Esophagus muscularis mucosa (tissue), 4 donors: ENCODE results near the gene SEC14L2. TPM values are rescaled to one million over a fixed set of nuclear protein-coding genes. Genes with fewer than 3 reads are reported as not detected.

ENCODE experiments used
- DNase-seq: peaks from one replicate; pipeline ENCODE4 v3.0.0-alpha.2; 2017; ENCODE audit errors: extremely low spot score
- H3K27ac ChIP-seq, 4 donors: fragments of 200-600 bp; sonication (generic); replicated peaks in 1 of 4; 1 replicate in 3 of 4; 2 replicates in 1 of 4; pipeline ENCODE4 v1.5.1; 2016 to 2019; ENCODE audit warnings: mild to moderate bottlenecking in 1 of 4
- H3K27me3 ChIP-seq, 4 donors: fragments of 200-600 bp; sonication (generic); one replicate each; pipeline versions ENCODE4 v1.5.1 to v1.6.0; 2016 to 2019
- H3K36me3 ChIP-seq, 4 donors: fragments of 200-600 bp; sonication (generic); one replicate each; pipeline ENCODE4 v1.5.1; 2016 to 2019
- H3K4me1 ChIP-seq, 4 donors: fragments of 200-600 bp; sonication (generic); one replicate each; pipeline ENCODE4 v1.5.1; 2016 to 2019
- H3K4me3 ChIP-seq, 4 donors: fragments of 200-600 bp; sonication (generic); 1 replicate in 2 of 4; 2 replicates in 2 of 4; pipeline ENCODE4 v1.5.1; 2016 to 2019; ENCODE audit warnings: mild to moderate bottlenecking in 4 of 4, moderate library complexity in 1 of 4
- H3K9me3 ChIP-seq, 4 donors: fragments of 200-600 bp; sonication (generic); 1 replicate in 3 of 4; 2 replicates in 1 of 4; pipeline ENCODE4 v1.5.1; 2016 to 2019
- CTCF ChIP-seq, 3 experiments: fragments of 200-600 bp in 2 of 3; fragments of 450-650 bp in 1 of 3; sonication (generic) in 2 of 3; IDR thresholded peaks; one replicate each; pipeline ENCODE4 v1.5.1; 2017 to 2019; ENCODE audit warnings: antibody characterized with exemption in 3 of 3, mild to moderate bottlenecking in 2 of 3, moderate library complexity in 1 of 3
- EP300 ChIP-seq: sonication (generic); formaldehyde crosslinking; IDR thresholded peaks from one replicate; pipeline ENCODE4 v1.6.1; 2017; ENCODE audit warnings: antibody characterized with exemption
- POLR2A ChIP-seq: fragments of 450-650 bp; IDR thresholded peaks from one replicate; pipeline ENCODE4 v1.6.1; 2017; ENCODE audit warnings: antibody characterized with exemption, moderate library complexity, mild to moderate bottlenecking, low read depth
- POLR2AphosphoS5 ChIP-seq, 2 donors: sonication (generic); formaldehyde crosslinking; IDR thresholded peaks; one replicate each; pipeline ENCODE4 v1.6.1; 2017; ENCODE audit warnings: antibody characterized with exemption in 2 of 2
- WGBS: methylation state at CpG from one replicate; pipeline ENCODE4 v1.1.5; 2018; 5-methylcytosine and 5-hydroxymethylcytosine counted together
- intact Hi-C: fragments of 100-400 bp; cut with DNase I; formaldehyde crosslinking; loops from one replicate; pipeline ENCODE4 v1.15.1; 2023
- total RNA-seq, 4 donors: library from RNA; depleted of rRNA; stranded (reverse); fragments of >200 nt; gene quantifications; one replicate each; pipeline versions ENCODE4 v1.1.0 to v1.2.1, GENCODE V29; 2016

SEC14L2 gene
- total RNA-seq, 4 donors from 2014 or later = 3.3 to 16.7 (median 8.5) TPM

- Histone ChIP-seq H3K4me3 (no peak overlapping the region), H3K36me3 (no peaks in the 10 kb centered on the region), H3K4me1 (peaks cover 24 to 34% (median 33%) of the 10 kb centered on the region in 4 donors), H3K9me3 (no peaks in the 10 kb centered on the region), H3K27ac (no peak overlapping the region), H3K27me3 (no peaks in the 10 kb centered on the region)
- intact Hi-C loops = loop anchor here (5.0 kb wide), 1 partner anchor 36 kb away; no protein-coding TSS in a partner anchor
- 100% methylated on average over 1 of the region's 1 CpG for WGBS
- TF ChIP-seq POLR2AphosphoS5 (IDR thresholded peaks at IDR 0.05) (no peak), CTCF (IDR thresholded peaks at IDR 0.05) (no peak), POLR2A (no peak), EP300 (no peak)
- no peak for DNase-seq
Measured at GRCh38 chr22:30427871-30428270, 31.1 kb downstream of the SEC14L2 start.

- DNase-seq = no peak
- H3K9me3 ChIP-seq = no peaks in the 10 kb centered on the region
- peaks cover 15 to 22% (median 20%) of the 10 kb centered on the region in 4 donors for H3K4me1 ChIP-seq
- TF ChIP-seq EP300 (no peak), POLR2AphosphoS5 (IDR thresholded peaks at IDR 0.05) (no peak), CTCF (IDR thresholded peaks at IDR 0.05) (no peak), POLR2A (no peak)
- intact Hi-C loops = loop anchor here (5.0 kb wide), 1 partner anchor 38 kb away; no protein-coding TSS in a partner anchor
- WGBS = 54% methylated on average over 4 of the region's 4 CpGs
- no peaks in the 10 kb centered on the region for H3K27me3 ChIP-seq
- no peak overlapping the region for H3K4me3 ChIP-seq
- H3K27ac ChIP-seq = no peak overlapping the region
- no peaks in the 10 kb centered on the region for H3K36me3 ChIP-seq
Measured at GRCh38 chr22:30429887-30430286, 33.1 kb downstream of the SEC14L2 start.

- H3K9me3 ChIP-seq = no peaks in the 10 kb centered on the region
Measured at GRCh38 chr22:30430933-30431332, 34.1 kb downstream of the SEC14L2 start.

GRCh38 chr22:30432096-30432495 lies 35.3 kb downstream of the SEC14L2 start:
- intact Hi-C loops = no loop called here
- no peaks in the 10 kb centered on the region for H3K9me3 ChIP-seq
- H3K27ac ChIP-seq = no peak overlapping the region
- H3K4me1 ChIP-seq = peaks cover 0 to 5% (median 0%) of the 10 kb centered on the region in 4 donors
- H3K4me3 ChIP-seq = no peak overlapping the region
- WGBS = 91% methylated on average over 4 of the region's 4 CpGs
- no peaks in the 10 kb centered on the region for H3K36me3 ChIP-seq
- no peak for DNase-seq
- H3K27me3 ChIP-seq = no peaks in the 10 kb centered on the region
- TF ChIP-seq CTCF (IDR thresholded peaks at IDR 0.05) (no peak), POLR2AphosphoS5 (IDR thresholded peaks at IDR 0.05) (no peak), EP300 (no peak)

More at GRCh38 chr22:30430933-30431332, 34.1 kb downstream of the SEC14L2 start:
- Histone ChIP-seq H3K4me1 (peaks cover 4 to 17% (median 10%) of the 10 kb centered on the region in 4 donors), H3K27ac (no peak overlapping the region), H3K4me3 (no peak overlapping the region), H3K27me3 (no peaks in the 10 kb centered on the region), H3K36me3 (no peaks in the 10 kb centered on the region)
- intact Hi-C loops = no loop called here
- 72% methylated on average over 4 of the region's 4 CpGs for WGBS
- no peak for TF ChIP-seq EP300
- no peak for TF ChIP-seq POLR2A
- TF ChIP-seq CTCF (IDR thresholded peaks at IDR 0.05) = no peak
- no peak for TF ChIP-seq POLR2AphosphoS5 (IDR thresholded peaks at IDR 0.05)
- DNase-seq = no peak

- no peaks in the 10 kb centered on the region for H3K36me3 ChIP-seq
- TF ChIP-seq POLR2A (no peak), CTCF (IDR thresholded peaks at IDR 0.05) (no peak), EP300 (no peak), POLR2AphosphoS5 (IDR thresholded peaks at IDR 0.05) (no peak)
- H3K9me3 ChIP-seq = no peaks in the 10 kb centered on the region
- 56% methylated on average over 2 of the region's 2 CpGs for WGBS
- peaks cover 0 to 5% (median 0%) of the 10 kb centered on the region in 4 donors for H3K4me1 ChIP-seq
- no peak overlapping the region for H3K4me3 ChIP-seq
- H3K27ac ChIP-seq = no peak overlapping the region
- no peak for DNase-seq
- intact Hi-C loops = no loop called here
- H3K27me3 ChIP-seq = no peaks in the 10 kb centered on the region
Measured at GRCh38 chr22:30432520-30432919, 35.7 kb downstream of the SEC14L2 start.
